Hippocampal formation (tissue), 2 donors: ENCODE results near the gene TULP4.

ENCODE experiments used
- DNase-seq, 2 donors: peaks; one replicate each; lab custom pipeline; 2025; lab: John Stamatoyannopoulos, UW

Gene TULP4

GRCh38 chr6:158419339-158419909 lies 107.2 kb downstream of the TULP4 start:
- no peak for DNase-seq

DNA sequence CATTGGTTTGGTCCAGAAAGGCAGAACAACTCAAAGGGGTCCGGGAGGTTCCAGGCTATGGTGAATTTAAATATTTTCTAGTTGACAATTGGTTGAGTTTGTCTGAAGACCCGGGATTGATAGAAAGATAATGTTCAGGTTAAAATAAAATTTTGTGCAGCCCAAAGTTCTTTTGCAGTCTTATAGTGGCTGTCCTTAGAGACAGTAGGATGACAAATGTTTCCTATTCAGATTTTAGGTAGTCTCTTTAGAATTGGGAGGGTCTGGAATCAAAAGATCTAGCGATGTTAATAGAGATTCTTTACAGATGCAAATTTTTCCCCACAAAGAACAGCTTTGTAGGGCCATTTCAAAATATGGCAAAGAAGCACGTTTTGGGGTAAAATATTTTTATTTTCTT lies 109.1 kb downstream of the TULP4 start:
- no peak for DNase-seq

GRCh38 chr6:158422629-158423238 lies 110.5 kb downstream of the TULP4 start:
- DNase-seq = no peak

- no peak for DNase-seq
Measured at GRCh38 chr6:158431036-158431435, 118.8 kb downstream of the TULP4 start.

GRCh38 chr6:158431560-158431959 lies 119.3 kb downstream of the TULP4 start:
- DNase-seq = no peak

DNA sequence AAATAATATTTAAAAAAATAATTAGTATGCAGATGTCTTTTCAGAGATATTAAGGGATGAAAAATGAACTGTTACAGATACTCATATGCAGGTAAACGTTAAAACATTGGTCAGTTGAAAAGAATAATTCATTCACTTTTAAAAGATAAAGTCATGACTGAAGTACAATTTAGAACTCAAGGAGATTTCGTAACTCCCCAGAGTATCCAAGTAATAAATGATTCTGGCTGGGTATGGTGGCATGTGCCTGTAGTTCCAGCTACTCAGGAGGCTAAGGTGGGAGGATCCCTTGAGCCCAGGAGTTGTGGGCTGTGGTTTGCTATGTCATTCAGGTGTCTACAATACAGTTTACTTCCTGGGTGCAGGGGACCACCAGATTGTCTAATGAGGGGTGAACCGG lies 125.3 kb downstream of the TULP4 start:
- DNase-seq = no peak

GRCh38 chr6:158438226-158438625 lies 126.0 kb downstream of the TULP4 start:
- no peak for DNase-seq

- no peak for DNase-seq
Measured at GRCh38 chr6:158439255-158439654, 127.0 kb downstream of the TULP4 start.

DNA sequence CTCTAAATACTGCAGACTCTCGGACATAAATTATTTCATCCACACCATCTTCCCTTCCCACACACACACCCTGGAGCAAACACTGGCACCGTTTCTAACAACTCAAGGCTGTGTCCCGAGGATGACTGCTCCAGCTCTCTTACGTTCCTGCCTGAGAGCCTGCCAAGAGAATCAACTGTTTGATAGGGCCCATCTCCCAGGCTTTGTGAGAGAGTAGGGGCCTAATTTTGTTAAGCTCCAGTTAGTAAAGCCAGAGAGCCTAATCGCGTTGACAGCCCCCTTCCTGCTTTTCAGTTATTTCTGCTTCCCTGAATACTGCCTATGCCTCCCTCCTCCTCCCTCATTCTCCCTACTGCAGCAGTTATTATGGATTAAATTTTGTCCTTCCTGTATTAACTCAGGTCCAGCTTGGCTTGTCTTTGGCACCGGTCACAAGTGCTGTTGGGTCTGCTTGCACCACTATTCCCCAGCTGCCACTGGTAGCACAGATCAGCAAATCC lies 129.5 kb downstream of the TULP4 start:
- DNase-seq = no peak

DNA sequence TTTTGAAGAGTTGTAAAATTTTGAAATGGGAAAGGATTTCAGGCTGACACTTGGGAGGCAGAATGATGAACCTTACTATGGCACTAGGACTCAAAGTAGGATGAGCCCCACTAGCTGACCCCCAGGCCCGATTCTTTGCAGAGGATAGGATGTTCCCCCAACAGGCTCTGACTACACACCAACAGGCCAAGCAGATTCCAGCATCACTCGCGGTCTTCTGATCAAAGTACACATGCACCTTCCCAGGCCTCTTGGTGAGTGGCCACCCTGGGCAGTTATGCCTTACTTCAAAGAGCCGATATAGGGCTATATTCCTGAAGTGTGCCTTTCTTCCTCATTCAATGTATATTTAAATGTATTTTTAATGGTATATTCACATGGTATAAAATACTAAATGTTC lies 130.0 kb downstream of the TULP4 start:
- no peak for DNase-seq

GRCh38 chr6:158445426-158446085 lies 133.3 kb downstream of the TULP4 start:
- DNase-seq = no peak

- no peak for DNase-seq
Measured at GRCh38 chr6:158448856-158449255, 136.6 kb downstream of the TULP4 start.

DNA sequence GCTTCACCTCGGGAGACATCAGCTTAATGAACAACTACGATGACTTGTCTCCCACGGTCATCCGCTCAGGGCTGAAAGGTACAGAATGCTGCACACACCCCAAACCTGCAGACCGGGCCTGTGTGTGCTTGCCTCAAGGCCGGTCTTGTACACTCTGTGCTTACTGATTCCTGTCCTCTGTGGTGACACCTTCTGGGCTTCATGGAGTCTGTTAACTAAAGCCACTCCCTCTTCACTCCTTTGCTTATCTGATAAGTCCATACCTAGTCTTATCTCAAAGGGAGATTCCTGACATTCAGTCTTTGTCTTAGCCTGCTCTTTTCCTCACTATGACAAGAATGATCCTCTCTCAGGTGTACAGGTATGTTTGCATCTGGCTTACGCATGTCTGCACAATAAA lies 139.9 kb downstream of the TULP4 start:
- no peak for DNase-seq

GRCh38 chr6:158457131-158457530 lies 144.9 kb downstream of the TULP4 start:
- DNase-seq = no peak

DNA sequence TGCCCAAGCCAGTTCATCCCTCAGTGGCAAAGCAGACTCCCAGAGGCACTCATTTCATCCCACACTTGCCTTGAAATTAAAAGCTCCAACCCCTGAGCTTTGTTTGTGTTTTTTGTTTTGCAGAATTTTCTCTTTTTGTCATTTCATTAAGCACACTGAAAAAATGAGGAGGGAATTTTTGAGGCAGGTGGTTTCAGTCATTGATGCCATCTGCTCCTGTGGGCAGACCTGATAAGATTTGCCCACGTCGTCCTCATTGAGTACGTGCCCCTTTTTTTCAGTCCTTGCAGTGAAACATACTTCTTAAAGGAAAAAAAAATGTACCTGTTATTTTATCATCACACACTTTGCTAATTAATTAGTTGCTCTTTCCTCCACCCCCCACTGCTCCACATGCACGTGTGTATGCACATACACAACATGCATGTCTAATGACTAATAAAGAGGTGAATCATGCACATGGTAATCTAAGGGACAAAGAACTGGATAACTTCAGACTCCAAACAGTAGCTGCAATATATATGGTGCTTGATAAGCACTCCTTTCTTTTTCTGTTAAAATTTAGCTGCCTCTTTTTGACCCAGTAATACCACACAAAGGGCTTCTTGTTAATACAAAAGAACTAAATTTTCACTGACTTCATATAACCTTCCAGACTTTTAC lies 145.5 kb downstream of the TULP4 start:
- DNase-seq = no peak

DNA sequence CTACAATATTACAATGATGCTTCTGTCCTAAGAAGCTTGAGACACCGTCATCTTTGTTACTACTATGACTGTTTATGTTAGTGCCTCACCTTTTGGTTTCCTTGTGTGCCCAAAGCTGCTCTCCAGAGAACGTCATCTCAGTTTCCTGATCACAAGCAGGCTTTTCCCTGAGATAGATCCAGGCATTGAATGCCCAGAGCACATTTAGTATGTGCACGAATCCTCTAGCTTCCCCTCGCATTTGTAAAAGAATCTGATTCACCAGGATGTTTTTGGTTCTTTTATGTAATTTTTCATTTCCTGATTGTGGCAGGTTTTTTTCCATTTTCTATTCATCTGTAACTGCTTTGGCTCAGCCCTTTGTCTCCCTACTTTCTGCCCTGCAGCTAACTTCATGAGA lies 147.5 kb downstream of the TULP4 start:
- DNase-seq = no peak

GRCh38 chr6:158460602-158461169 lies 148.4 kb downstream of the TULP4 start:
- no peak for DNase-seq

DNA sequence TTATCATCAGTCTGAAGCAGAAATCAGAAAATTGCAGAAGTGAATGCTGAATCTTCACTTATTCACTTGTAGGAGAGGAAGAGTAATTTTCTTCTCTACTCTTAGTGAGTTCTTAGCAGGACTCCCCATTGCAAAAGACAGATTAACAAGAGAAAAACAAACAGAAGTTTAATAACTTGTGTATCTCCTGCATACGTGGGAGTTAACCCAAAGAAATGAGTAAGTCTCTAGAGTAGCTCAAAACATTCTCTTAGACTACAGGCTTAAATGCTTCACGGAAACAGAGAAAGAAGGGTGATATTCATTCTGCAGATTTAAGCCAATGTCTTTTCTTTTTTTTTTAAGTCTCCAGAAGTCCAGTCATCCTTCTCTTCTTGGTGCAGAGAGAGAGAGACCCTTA lies 149.7 kb downstream of the TULP4 start:
- DNase-seq = no peak

DNA sequence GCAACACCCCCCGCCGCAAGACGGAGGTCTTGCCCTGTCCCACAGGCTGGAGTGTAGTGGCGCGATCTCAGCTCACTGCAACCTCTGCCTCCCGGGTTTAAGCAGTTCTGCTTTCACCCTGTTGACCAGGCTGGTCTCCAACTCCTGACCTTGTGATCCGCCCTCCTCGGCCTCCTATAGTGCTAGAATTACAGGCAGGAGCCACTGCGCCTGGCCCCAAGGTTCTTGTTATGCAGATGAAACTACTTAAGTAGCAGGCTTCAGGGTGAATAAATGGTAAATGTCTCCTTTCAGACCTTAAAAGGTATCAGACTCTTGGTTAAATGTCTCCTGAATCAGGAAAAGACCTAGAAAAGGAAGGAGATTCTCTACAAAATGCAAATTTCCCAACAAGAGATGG lies 152.2 kb downstream of the TULP4 start:
- no peak for DNase-seq

GRCh38 chr6:158465257-158465656 lies 153.0 kb downstream of the TULP4 start:
- no peak for DNase-seq

DNA sequence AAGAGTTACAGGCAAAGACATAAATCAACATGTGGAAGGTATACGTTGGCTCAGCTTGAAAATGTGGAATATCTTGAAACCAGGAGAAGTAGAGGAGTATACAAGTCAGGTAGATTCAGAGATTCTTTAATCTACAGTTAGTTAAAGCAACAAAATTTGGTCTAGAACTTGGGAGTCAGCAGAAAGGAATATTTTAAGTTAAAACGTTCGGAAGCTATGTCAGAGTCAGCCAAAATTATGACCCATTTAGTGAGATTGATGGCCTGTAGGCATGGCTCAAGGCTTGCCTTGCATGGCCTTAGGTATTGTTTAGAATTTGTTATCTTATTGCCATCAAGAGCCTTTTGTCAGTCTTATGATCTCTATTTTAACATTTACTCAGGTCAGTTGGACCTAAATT lies 153.5 kb downstream of the TULP4 start:
- DNase-seq = no peak

GRCh38 chr6:158467923-158468322 lies 155.7 kb downstream of the TULP4 start:
- DNase-seq = no peak

DNA sequence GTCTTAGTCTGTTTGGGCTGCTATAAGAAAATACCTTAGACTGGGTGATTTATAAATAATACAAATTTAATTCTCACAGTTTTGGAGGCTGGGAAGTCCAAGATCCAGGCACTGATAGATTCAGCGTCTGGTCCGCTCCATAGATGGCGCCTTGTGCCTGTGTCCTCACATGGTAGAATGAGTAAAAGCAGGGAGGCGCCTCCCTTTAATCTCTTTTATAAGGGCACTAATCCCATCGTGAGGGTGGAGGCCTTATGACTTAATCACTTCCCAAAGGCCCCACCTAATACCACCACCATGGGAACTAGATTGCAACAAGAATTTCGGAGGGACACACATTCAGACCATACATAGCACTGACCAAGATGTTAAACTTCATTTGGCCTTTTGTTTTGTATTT lies 156.4 kb downstream of the TULP4 start:
- DNase-seq = no peak
